Measurements from ENCODE around the gene NFIX. TPM values are rescaled to one million over a fixed set of nuclear protein-coding genes. Genes with fewer than 3 reads are reported as not detected.
A peak's percentile ranks its signal among the peaks of the same experiment; 100 is the strongest.
"Not testable (repeated sequence)": the region's sequence is repeated elsewhere in the genome, so short reads cannot be mapped to it uniquely, and the experiment has no call there.

The NFIX gene
- total RNA-seq: 160 TPM
- long read RNA-seq, partial matches to known transcripts: 1 of 16 reads
- long read RNA-seq, other reads (novel, unspliced or antisense): 12 of 16 reads

GRCh38 chr19:12994701-12995595 lies at the start of gene NFIX:
NFIX (plus strand) TSS chr19:12995475; CDS start chr19:12995838, 363 bp downstream.
- peak; percentile 81 for DNase-seq

GRCh38 chr19:12945479-12946091 lies 49.7 kb upstream of the NFIX start, which contains the start of gene RAD23A:
RAD23A (plus strand) TSS chr19:12945862; CDS start chr19:12945949, 87 bp downstream.
- intact Hi-C loops (cut with DNase I): no loop called here
- ATAC-seq (ENCODE audit: poor library complexity) (peak; percentile 96), DNase-seq (peak; percentile 99)

More at GRCh38 chr19:12994701-12995595, at the start of gene NFIX:
- intact Hi-C loops (cut with DNase I): loop anchor here (5.0 kb wide), 2 partner anchors 32 to 62 kb away; no protein-coding TSS in a partner anchor
- peak; percentile 56 for ATAC-seq (ENCODE audit: poor library complexity)

- intact Hi-C loops (cut with DNase I): no loop called here
- DNase-seq (peak; percentile 82), ATAC-seq (ENCODE audit: poor library complexity) (peak; percentile 81)
These were observed 49.1 kb upstream of the NFIX start for GRCh38 chr19:12946092-12946721.

- no peak for ATAC-seq (ENCODE audit: poor library complexity)
- intact Hi-C loops (cut with DNase I): no loop called here
- DNase-seq: no peak
These were observed 48.4 kb upstream of the NFIX start for GRCh38 chr19:12946731-12947496.

GRCh38 chr19:12947702-12948611 lies 47.3 kb upstream of the NFIX start:
- intact Hi-C loops (cut with DNase I): no loop called here
- ATAC-seq (ENCODE audit: poor library complexity) (no peak), DNase-seq (no peak)

GRCh38 chr19:12948612-12949362 lies 46.5 kb upstream of the NFIX start:
- intact Hi-C loops (cut with DNase I): no loop called here
- ATAC-seq (ENCODE audit: poor library complexity): no peak
- DNase-seq: no peak

- intact Hi-C loops (cut with DNase I): no loop called here
- DNase-seq (no peak), ATAC-seq (ENCODE audit: poor library complexity) (no peak)
These were observed 45.7 kb upstream of the NFIX start for GRCh38 chr19:12949363-12950283.

- intact Hi-C loops (cut with DNase I); ATAC-seq (ENCODE audit: poor library complexity); DNase-seq: not testable (repeated sequence)
These were observed 43.2 kb upstream of the NFIX start for GRCh38 chr19:12952050-12952449.

GRCh38 chr19:12952488-12953137 lies 42.7 kb upstream of the NFIX start:
- intact Hi-C loops (cut with DNase I): no loop called here
- DNase-seq (no peak), ATAC-seq (ENCODE audit: poor library complexity) (no peak)

GRCh38 chr19:12953138-12953798 lies 42.0 kb upstream of the NFIX start:
- intact Hi-C loops (cut with DNase I): no loop called here
- ATAC-seq (ENCODE audit: poor library complexity) (no peak), DNase-seq (no peak)

GRCh38 chr19:12953799-12954611 lies 41.3 kb upstream of the NFIX start:
- ATAC-seq (ENCODE audit: poor library complexity) (no peak), DNase-seq (no peak)

GRCh38 chr19:12954612-12954962 lies 40.7 kb upstream of the NFIX start:
- intact Hi-C loops (cut with DNase I): no loop called here
- DNase-seq (no peak), ATAC-seq (ENCODE audit: poor library complexity) (no peak)

More at GRCh38 chr19:12953799-12954611, 41.3 kb upstream of the NFIX start:
- intact Hi-C loops (cut with DNase I): no loop called here

GRCh38 chr19:12955575-12955974 lies 39.7 kb upstream of the NFIX start:
- ATAC-seq (ENCODE audit: poor library complexity); DNase-seq; intact Hi-C loops (cut with DNase I): not testable (repeated sequence)

GRCh38 chr19:12955996-12956395 lies 39.3 kb upstream of the NFIX start:
- no peak for DNase-seq
- intact Hi-C loops (cut with DNase I): no loop called here
- ATAC-seq (ENCODE audit: poor library complexity): no peak

Data from Right ventricle myocardium superior (tissue), 1 donor.